ENCODE results near the gene SORCS1.

Gene SORCS1

GRCh38 chr10:107075117-107075516, 89.4 kb downstream of the SORCS1 start:
- DNase-seq (ENCODE audit: extremely low spot score): no peak
- ChIA-PET CTCF (no interaction called here), POLR2A (no interaction called here)
- TF ChIP-seq CTCF (IDR thresholded peaks at IDR 0.05; ENCODE audit: control extremely low read depth, extremely low read depth, low read depth, missing control alignments): no peak

DNA sequence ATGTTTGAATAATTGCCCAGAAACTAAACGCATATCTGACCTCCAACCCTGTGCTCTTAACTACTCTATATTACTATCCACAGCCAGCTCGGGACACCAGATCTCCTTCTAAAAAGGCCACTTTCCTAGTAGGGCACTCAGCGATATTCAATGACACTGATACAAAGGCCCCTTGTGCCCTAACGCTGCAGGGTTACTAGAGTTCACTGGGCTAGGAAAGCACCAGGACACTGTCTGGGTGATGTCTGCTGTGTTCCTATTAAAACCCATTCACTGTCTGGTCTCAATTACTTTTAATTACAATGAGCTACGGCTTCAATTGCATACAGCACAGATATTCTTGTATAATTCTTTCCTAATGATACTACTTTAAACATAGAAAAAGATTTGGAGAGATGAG, 91.7 kb downstream of the SORCS1 start:
- POLR2A ChIA-PET: no interaction called here
- TF ChIP-seq CTCF (IDR thresholded peaks at IDR 0.05; ENCODE audit: control extremely low read depth, extremely low read depth, low read depth, missing control alignments): no peak
- CTCF ChIA-PET: no interaction called here
- no peak for DNase-seq (ENCODE audit: extremely low spot score)

GRCh38 chr10:107072028-107072427, 92.5 kb downstream of the SORCS1 start:
- no peak for TF ChIP-seq CTCF (IDR thresholded peaks at IDR 0.05; ENCODE audit: control extremely low read depth, extremely low read depth, low read depth, missing control alignments)
- DNase-seq (ENCODE audit: extremely low spot score): no peak
- ChIA-PET POLR2A (no interaction called here), CTCF (no interaction called here)

- no peak for DNase-seq (ENCODE audit: extremely low spot score)
- TF ChIP-seq CTCF (IDR thresholded peaks at IDR 0.05; ENCODE audit: control extremely low read depth, extremely low read depth, low read depth, missing control alignments): no peak
- POLR2A ChIA-PET: no interaction called here
- CTCF ChIA-PET: no interaction called here
Measured at GRCh38 chr10:107071301-107071700, 93.2 kb downstream of the SORCS1 start.

DNA sequence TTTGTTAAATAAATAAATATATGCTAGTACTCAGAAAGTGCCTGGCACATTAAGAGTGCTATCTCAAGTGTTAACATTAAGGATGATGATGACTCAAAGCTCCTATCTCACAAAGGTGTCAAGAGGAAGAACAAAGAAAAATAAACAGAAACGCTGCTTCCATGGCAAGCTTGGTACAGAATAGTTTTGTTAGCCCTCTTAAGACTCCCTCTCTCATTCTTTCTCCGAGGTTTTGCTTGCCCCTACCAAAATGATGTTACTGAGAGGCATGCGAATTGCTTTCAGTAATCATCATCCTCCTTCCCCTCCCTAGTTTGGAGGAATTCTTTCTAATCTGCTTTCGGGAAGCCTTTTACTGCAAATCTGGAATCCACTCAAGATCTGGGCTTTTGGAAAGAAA, 96.7 kb downstream of the SORCS1 start:
- ChIA-PET CTCF (no interaction called here), POLR2A (no interaction called here)
- no peak for DNase-seq (ENCODE audit: extremely low spot score)
- no peak for TF ChIP-seq CTCF (IDR thresholded peaks at IDR 0.05; ENCODE audit: control extremely low read depth, extremely low read depth, low read depth, missing control alignments)

GRCh38 chr10:107064075-107064474, 100.4 kb downstream of the SORCS1 start:
- ChIA-PET POLR2A (no interaction called here), CTCF (interaction anchor here (1.1 to 1.5 kb wide), 2 partner anchors 12 to 21 kb away, joined by 3 to 4 read pairs; no protein-coding TSS in a partner anchor)
- no peak for DNase-seq (ENCODE audit: extremely low spot score)
- no peak for TF ChIP-seq CTCF (IDR thresholded peaks at IDR 0.05; ENCODE audit: control extremely low read depth, extremely low read depth, low read depth, missing control alignments)

DNA sequence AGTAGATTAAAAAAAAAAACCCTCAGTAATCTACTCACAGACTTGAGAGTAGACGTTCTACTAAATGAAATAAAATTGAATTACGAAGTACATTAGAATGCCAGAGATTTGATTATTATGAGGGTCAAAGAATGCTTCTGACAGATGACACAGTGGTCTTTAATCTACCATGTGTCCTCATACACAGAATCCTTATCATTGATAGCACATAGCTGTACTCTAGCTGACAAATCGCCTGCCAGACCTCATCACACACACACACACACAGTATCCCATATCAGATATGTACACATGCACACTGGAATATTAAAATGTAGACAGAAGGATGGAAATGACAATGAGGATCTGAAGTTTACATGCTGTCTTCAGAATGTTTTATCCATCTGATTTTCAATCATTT, 104.6 kb downstream of the SORCS1 start:
- DNase-seq (ENCODE audit: extremely low spot score): no peak
- TF ChIP-seq CTCF (IDR thresholded peaks at IDR 0.05; ENCODE audit: control extremely low read depth, extremely low read depth, low read depth, missing control alignments): no peak
- ChIA-PET POLR2A (no interaction called here), CTCF (interaction anchor here (1.2 kb wide), 1 partner anchor 12 kb away, joined by 3 read pairs; no protein-coding TSS in a partner anchor)
